A549 treated with CpdA at 1 μM for 4 hours (cell line): ENCODE measurements around the gene PRR32. TPM values are rescaled to one million over a fixed set of nuclear protein-coding genes. Genes with fewer than 3 reads are reported as not detected.

Experiments
- total RNA-seq: library from RNA; stranded (reverse); fragments of 200-300 nt; extraction: Qiagen RNA extraction; gene quantifications from 5 replicates; pipeline ENCODE4 v1.2.3, GENCODE V29; 2022; ENCODE audit warnings: low read depth

The PRR32 gene, protein sequence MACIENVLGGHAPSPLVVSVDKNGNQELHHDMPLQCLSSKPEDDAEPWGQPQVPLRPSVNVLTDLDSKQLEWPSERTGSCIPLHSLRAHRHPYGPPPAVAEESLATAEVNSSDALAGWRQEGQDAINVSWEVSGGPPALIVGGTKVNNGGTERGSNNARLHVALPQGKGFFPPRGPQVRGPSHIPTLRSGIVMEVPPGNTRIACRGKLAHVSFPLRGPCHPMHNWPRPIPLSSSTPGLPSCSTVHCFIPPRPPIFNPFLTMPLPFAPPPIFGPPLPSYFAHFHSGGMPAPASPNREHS
- not detected in 5 replicates for total RNA-seq

DNA sequence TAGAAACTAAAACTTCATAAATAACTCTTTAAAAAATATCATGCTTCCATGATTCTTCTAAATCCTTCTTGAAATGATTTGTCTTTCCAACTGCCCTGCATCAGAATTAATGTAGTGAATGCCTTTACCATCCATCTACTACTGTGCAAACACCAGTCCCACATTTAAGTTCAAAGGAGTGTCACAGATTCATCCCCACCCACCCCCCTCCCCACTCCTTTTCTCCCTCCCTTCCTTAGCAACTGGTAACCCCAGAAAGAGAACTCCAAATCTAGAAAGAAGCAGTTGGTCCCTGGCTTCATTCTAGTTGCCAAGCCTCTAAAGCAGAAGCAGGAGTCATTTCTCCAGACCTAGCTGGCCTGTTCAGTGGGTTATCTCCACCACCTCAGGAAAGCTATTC is at the start of gene PRR32:
TSS of gene PRR32 (plus strand) at position 301 of the 400 bp plus-strand sequence. CDS start 115 bp downstream, outside the sequence.

